Measurements from ENCODE around the gene C7orf33.

Gene C7orf33

GRCh38 chr7:148626828-148627227, 36.3 kb downstream of the C7orf33 start:
- no peak for DNase-seq (ENCODE audit: low read depth in 3 of 3)

- DNase-seq (ENCODE audit: low read depth in 3 of 3): no peak
Observed at GRCh38 chr7:148628011-148628410, 37.4 kb downstream of the C7orf33 start.

- no peak for DNase-seq (ENCODE audit: low read depth in 3 of 3)
Observed at GRCh38 chr7:148630078-148630477, 39.5 kb downstream of the C7orf33 start.

- DNase-seq (ENCODE audit: low read depth in 3 of 3): no peak
Observed at GRCh38 chr7:148633761-148634160, 43.2 kb downstream of the C7orf33 start.

- DNase-seq (ENCODE audit: low read depth in 3 of 3): no peak
Observed at GRCh38 chr7:148637094-148637493, 46.5 kb downstream of the C7orf33 start.

GRCh38 chr7:148645898-148646297, 55.3 kb downstream of the C7orf33 start:
- DNase-seq (ENCODE audit: low read depth in 3 of 3): no peak

GRCh38 chr7:148650232-148650858, 59.8 kb downstream of the C7orf33 start:
- no peak for DNase-seq (ENCODE audit: low read depth in 3 of 3)

- no peak for DNase-seq (ENCODE audit: low read depth in 3 of 3)
Observed at GRCh38 chr7:148652773-148653172, 62.2 kb downstream of the C7orf33 start.

- DNase-seq (ENCODE audit: low read depth in 3 of 3): no peak
Observed at GRCh38 chr7:148657929-148658328, 67.4 kb downstream of the C7orf33 start.

- no peak for DNase-seq (ENCODE audit: low read depth in 3 of 3)
Observed at GRCh38 chr7:148661471-148661870, 70.9 kb downstream of the C7orf33 start.

GRCh38 chr7:148662646-148663045, 72.1 kb downstream of the C7orf33 start:
- no peak for DNase-seq (ENCODE audit: low read depth in 3 of 3)

- no peak for DNase-seq (ENCODE audit: low read depth in 3 of 3)
Observed at GRCh38 chr7:148664324-148664723, 73.8 kb downstream of the C7orf33 start.

- DNase-seq (ENCODE audit: low read depth in 3 of 3): no peak
Observed at GRCh38 chr7:148665221-148665620, 74.7 kb downstream of the C7orf33 start.

Measured in stimulated activated CD4-positive, alpha-beta T cell treated with anti-CD3 and anti-CD28 coated beads, TNF-alpha, amount 100 ng/mL, for 4 hours (primary cell).